GM19099 (cell line): ENCODE measurements around the gene NTRK3.

Experiments used
- POLR2A ChIP-seq: IDR thresholded peaks from 3 replicates; pipeline ENCODE4 v1.6.1; 2011; ENCODE audit warnings: low read depth; ENCODE audit not compliant: insufficient read length; ENCODE audit errors: extremely low read depth

NTRK3 gene

DNA sequence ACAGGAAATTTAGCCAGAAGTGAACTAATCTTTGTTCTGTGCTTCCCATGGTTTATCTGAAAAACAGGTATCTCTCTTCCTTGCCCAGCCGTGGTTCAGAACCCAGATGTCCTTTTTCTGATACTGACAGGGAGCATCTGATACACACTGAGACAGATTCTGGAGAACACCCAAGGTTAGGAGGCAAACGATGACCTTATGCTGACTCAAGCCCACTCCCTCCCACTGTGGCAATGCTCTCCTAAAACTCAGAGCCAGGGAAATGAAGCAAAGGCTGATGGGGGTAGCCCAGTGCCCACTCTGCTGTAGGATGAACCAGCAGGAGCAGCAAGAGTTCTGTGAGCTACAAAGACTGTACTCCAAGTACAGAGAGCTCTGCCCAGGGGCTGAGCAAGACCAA lies 225.1 kb downstream of the NTRK3 start:
- TF ChIP-seq POLR2A = no peak

GRCh38 chr15:88029696-88030095 lies 226.8 kb downstream of the NTRK3 start:
- no peak for TF ChIP-seq POLR2A

- TF ChIP-seq POLR2A = no peak
Observed at GRCh38 chr15:88028024-88028423, 228.5 kb downstream of the NTRK3 start.

DNA sequence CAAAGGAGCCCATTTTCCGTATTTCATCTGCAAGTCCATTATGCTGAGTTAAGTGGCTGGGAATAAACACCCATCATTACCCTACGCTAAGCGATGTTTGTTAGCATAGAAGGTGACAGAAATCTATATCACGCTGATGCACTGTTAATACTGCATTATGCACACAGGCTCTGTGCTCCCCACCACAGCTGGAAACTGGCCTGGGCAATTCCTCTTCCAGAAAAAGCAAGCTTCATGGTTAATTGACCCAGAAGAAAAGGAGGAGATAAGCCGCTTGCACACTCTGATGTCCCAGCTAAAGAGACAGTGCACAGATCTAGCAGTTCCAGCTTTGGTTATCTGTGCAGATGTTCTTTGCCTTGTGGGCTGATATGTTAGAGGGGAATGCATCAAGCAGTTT lies 232.6 kb downstream of the NTRK3 start:
- TF ChIP-seq POLR2A = no peak

DNA sequence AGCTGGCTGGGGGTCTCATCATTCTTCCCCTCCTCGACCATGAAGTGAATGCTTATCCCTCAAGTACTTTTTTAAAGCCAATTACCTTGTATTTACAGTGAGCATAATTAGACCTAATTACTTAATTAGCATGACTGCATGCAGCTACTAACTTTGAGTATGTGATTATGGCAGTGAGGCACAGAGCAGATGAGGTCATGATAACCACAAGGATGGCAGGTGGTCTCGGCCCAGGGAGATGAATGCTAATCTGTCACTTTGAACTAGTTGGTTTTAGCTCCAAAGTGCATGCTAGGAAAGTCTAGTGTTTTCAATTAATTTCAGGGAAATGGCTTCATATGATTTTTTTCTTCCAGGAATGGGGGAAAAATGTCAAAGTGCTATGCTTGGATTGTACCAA lies 233.8 kb downstream of the NTRK3 start:
- no peak for TF ChIP-seq POLR2A

GRCh38 chr15:88021601-88022000 lies 234.9 kb downstream of the NTRK3 start:
- no peak for TF ChIP-seq POLR2A

DNA sequence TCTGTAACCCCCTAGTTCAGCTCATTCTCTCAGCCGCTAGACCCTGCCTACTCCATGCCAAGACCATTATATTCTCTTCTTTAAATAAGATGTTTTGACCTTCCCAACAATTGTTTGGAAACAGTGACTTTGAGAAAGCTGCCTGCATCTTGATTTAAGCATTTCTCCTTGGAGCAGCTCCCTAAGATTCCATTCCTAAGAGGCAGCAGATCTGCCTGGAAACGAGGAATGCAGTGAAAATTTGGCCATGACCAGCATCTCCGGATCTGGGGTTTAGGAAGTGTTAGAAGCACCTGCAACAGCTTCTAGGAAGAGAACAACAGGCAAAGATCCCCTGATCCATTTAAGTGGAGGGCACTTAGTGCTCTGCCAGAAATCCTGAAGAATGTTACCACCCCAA lies 235.7 kb downstream of the NTRK3 start:
- no peak for TF ChIP-seq POLR2A

DNA sequence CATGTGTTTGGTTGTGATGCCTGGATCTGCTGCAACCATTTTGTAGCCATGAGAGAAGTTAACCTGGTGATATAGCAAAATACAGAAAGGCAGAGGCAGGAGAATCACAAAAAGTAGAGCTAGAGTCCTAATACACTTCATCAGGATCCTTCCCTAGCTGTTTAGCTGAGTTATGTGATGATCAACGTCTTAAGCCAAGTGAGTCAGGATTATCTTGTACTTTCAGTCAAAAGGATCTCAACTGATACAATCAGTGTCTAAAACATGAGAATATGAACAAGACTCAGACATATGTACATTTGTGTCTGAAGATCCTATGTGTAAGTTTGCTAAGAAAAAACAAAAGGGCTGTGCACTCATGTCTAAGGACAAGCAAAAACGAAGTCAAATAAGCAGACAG lies 236.9 kb downstream of the NTRK3 start:
- TF ChIP-seq POLR2A = no peak

DNA sequence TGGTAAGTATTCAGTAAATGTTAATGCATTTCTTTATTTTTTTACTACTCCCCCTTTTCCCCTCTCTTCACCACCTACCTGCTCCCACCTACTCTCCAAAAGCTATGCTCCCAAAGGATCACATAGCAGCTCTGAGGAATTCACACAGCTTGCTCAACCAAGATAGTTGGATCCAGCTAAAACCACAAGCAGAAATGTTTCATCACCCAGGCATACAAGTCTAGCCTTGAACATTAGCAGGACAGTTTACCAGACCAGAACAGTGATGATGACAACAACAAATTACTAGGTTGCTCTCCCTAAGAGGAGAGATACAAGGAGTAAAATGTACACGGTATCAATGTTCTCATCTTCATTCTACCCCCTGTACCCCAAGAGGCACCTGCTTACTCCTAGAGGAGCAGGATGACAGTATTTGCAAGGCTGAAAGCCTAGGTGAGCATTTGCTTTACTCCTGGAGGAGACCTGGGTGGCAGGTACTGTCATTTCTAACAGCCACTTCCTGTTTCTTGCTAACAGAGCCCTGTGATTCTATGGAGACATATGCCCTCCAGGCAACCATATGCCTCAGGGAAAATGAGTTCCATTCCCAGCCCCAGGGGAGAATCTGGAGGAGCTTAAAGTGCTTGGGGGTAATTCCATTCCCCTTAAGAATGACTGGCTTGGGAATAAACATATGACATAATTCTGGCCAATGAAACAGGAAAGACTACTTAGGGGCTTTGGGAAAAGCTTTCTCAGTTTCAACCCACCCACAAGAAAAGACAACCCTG lies 237.5 kb downstream of the NTRK3 start:
- no peak for TF ChIP-seq POLR2A

GRCh38 chr15:88017753-88018152 lies 238.8 kb downstream of the NTRK3 start:
- no peak for TF ChIP-seq POLR2A

DNA sequence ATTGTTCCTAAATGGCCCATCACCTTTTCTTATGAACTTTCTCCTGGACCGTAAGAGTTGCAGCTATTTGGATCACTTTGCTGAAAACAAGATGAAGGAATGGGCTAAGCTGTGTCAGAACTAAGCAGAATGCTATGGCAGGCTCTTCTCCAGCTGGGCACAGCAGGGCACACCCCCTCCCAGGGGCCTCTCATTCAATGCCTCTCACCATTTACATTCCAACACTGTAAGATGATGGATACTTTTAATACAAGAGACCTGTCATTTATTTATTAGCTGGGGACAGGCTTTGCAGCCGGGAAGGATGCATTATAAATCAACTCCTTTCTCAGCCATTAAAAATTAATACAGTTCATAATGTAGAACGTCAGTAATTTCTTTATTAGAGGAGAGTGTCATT lies 240.1 kb downstream of the NTRK3 start:
- no peak for TF ChIP-seq POLR2A

GRCh38 chr15:88015228-88015860 lies 241.2 kb downstream of the NTRK3 start:
- no peak for TF ChIP-seq POLR2A

DNA sequence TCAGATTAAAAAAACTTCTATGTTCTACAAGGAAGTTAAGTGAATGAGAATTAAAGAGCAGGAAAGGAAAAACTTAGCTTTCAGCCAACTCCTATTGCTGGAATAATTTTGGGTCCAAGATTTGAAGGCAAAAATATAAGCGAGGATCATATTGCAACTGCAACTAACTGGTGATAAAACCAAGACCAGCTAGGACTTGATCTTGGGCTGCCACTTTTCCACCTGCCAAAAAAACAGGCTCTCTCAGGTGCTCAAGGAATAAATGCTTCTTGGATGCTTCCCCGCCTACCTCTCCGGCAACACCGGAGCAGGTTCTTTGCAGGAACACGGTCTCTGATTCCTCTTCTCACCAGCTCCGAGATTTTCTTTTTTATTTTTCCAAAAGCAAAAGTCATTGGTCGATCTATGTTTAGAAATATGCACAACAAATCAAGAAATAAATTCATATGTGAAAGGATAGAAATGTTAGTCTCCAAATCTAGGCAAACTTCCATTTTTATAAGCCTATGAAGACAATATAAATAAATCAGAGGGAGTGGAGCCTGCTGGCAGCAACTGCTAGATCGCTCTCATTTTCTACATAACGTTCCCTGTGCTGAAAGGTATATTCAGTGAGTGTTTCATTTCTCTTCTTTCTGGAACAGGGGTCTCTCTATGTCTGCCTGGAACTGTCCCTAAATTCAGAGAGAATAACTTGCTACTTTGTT lies 241.9 kb downstream of the NTRK3 start:
- TF ChIP-seq POLR2A = no peak

DNA sequence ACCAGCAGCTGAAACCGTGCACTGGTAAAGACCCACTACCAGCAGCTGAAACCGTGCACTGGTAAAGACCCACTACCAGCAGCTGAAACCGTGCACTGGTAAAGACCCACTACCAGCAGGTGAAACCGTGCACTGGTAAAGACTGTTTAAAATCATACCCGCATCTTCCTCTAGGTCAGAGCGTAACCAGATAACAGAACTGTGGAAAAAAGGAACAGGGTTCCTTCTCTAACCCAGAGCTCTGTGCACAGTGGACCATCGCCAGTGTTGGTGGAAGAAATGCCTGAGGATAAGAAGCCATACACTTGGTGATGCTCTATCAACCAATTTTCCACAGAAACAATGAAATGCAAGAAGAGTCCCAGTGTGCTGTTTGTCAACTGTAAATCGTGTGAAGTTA lies 243.4 kb downstream of the NTRK3 start:
- TF ChIP-seq POLR2A = no peak

- no peak for TF ChIP-seq POLR2A
Observed at GRCh38 chr15:88012688-88013087, 243.9 kb downstream of the NTRK3 start.

- TF ChIP-seq POLR2A = no peak
Observed at GRCh38 chr15:88012233-88012632, 244.3 kb downstream of the NTRK3 start.
